H1 (cell line): ENCODE measurements around the gene ITIH1. TPM values are rescaled to one million over a fixed set of nuclear protein-coding genes. Genes with fewer than 3 reads are reported as not detected.
A peak's percentile ranks its signal among the peaks of the same experiment; 100 is the strongest.

Source experiments
- CTCF ChIA-PET: fragments of 300-600 bp; sonication (Branson Sonifier 250); formaldehyde crosslinking; loops from one replicate; lab custom pipeline; 2021; ENCODE audit not compliant: partially characterized antibody; lab: Charles Lee
- POLR2A ChIA-PET: fragments of 300-600 bp; sonication (Branson Sonifier 250); formaldehyde crosslinking; loops from one replicate; lab custom pipeline; 2021; ENCODE audit warnings: inconsistent platforms; ENCODE audit not compliant: partially characterized antibody; lab: Charles Lee
- DNase-seq, 2 experiments: peaks; one replicate each; pipeline versions ENCODE4 v3.0.0 to v3.0.0-alpha.2; 2010 to 2022; ENCODE audit warnings: low spot score in 2 of 2, low read depth in 1 of 2, mixed read lengths in 1 of 2
- FAIRE-seq: peaks from 2 replicates; lab custom pipeline; 2011; peaks lifted over from hg19 to GRCh38; lab: Jason Lieb, UNC
- H2AFZ ChIP-seq: 2 replicates; pipeline ENCODE4 v1.8.1; 2012; ENCODE audit warnings: low read length, inconsistent platforms
- H2AK5ac ChIP-seq: 2 replicates; pipeline ENCODE4 v1.6.1; 2013; ENCODE audit warnings: low read depth, low read length
- H2BK120ac ChIP-seq: replicated peaks from 2 replicates; pipeline ENCODE3; 2013; ENCODE audit warnings: low read depth, low read length, inconsistent platforms
- H2BK12ac ChIP-seq: 2 replicates; pipeline ENCODE4 v1.6.1; 2013; ENCODE audit warnings: low read depth, low read length
- H2BK15ac ChIP-seq: 2 replicates; pipeline ENCODE4 v1.6.1; 2013; ENCODE audit warnings: low read length
- H2BK20ac ChIP-seq: 2 replicates; pipeline ENCODE4 v1.6.1; 2013; ENCODE audit warnings: low read length
- H2BK5ac ChIP-seq: 2 replicates; pipeline ENCODE4 v1.6.1; 2013; ENCODE audit warnings: low read depth, low read length
- H3K14ac ChIP-seq: 2 replicates; pipeline ENCODE4 v1.6.1; 2013; ENCODE audit warnings: inconsistent platforms; ENCODE audit not compliant: insufficient read length
- H3K18ac ChIP-seq: 2 replicates; pipeline ENCODE4 v1.6.1; 2013; ENCODE audit warnings: low read length; ENCODE audit errors: extremely low read depth
- H3K23ac ChIP-seq: 2 replicates; pipeline ENCODE4 v1.6.1; 2013; ENCODE audit warnings: inconsistent platforms; ENCODE audit not compliant: insufficient read length
- H3K23me2 ChIP-seq: 2 replicates; pipeline ENCODE4 v1.6.1; 2013; ENCODE audit warnings: low read depth, low read length
- H3K27ac ChIP-seq: 2 replicates; pipeline ENCODE4 v1.6.1; 2011; ENCODE audit warnings: low read depth, low read length, inconsistent platforms
- H3K27me3 ChIP-seq, 4 experiments: replicated peaks in 1 of 4; 1 replicate in 1 of 4; 2 replicates in 3 of 4; pipeline versions ENCODE4 v1.6.1 to v1.8.1; 2011 to 2013; ENCODE audit warnings: low read length in 3 of 4, mild to moderate bottlenecking in 3 of 4, inconsistent platforms in 2 of 4, mixed read lengths in 2 of 4, moderate library complexity in 1 of 4; ENCODE audit not compliant: control insufficient read depth in 3 of 4, insufficient read depth in 3 of 4; ENCODE audit errors: extremely low read depth in 1 of 4
- H3K36me3 ChIP-seq, 4 experiments: 2 replicates each; pipeline versions ENCODE4 v1.6.1 to v1.8.1; 2011 to 2013; ENCODE audit warnings: mild to moderate bottlenecking in 4 of 4, low read length in 3 of 4, moderate library complexity in 2 of 4, control low read depth in 1 of 4, inconsistent platforms in 1 of 4; ENCODE audit not compliant: insufficient read depth in 4 of 4, control insufficient read depth in 2 of 4
- H3K4ac ChIP-seq: replicated peaks from 2 replicates; pipeline ENCODE3; 2013; ENCODE audit warnings: low read length, low read depth, mixed read lengths, inconsistent platforms; ENCODE audit not compliant: insufficient read length
- H3K4me1 ChIP-seq, 4 experiments: replicated peaks in 1 of 4; 1 replicate in 1 of 4; 2 replicates in 3 of 4; pipeline versions ENCODE4 v1.6.1 to v1.8.1; 2011 to 2013; ENCODE audit warnings: low read length in 3 of 4, inconsistent platforms in 2 of 4, mixed read lengths in 1 of 4; ENCODE audit not compliant: insufficient read depth in 4 of 4, control insufficient read depth in 3 of 4
- H3K4me2 ChIP-seq, 2 experiments: 2 replicates each; pipeline versions ENCODE4 v1.6.1 to v1.8.1; 2011 to 2013; ENCODE audit warnings: low read depth in 2 of 2, low read length in 2 of 2, control low read depth in 1 of 2, inconsistent platforms in 1 of 2, mild to moderate bottlenecking in 1 of 2; ENCODE audit not compliant: insufficient read depth in 1 of 2
- H3K4me3 ChIP-seq, 4 experiments: fragments of 200-600, 300-600 bp in 1 of 4; sonication (generic), shearing (Covaris generic), sonication (Bioruptor Twin) in 1 of 4; 2 replicates each; pipeline versions ENCODE4 v1.5.1 to v1.8.1; 2011 to 2016; ENCODE audit warnings: low read length in 4 of 4, low read depth in 3 of 4, control low read depth in 2 of 4, inconsistent platforms in 2 of 4, mild to moderate bottlenecking in 2 of 4, mixed read lengths in 1 of 4, moderate library complexity in 1 of 4; ENCODE audit not compliant: insufficient read depth in 2 of 4; ENCODE audit errors: extremely low read depth in 1 of 4
- H3K56ac ChIP-seq: replicated peaks from 2 replicates; pipeline ENCODE3; 2013; ENCODE audit warnings: low read depth, mild to moderate bottlenecking, mixed read lengths, low read length, inconsistent platforms; ENCODE audit not compliant: insufficient read length
- H3K79me1 ChIP-seq: 2 replicates; pipeline ENCODE4 v1.6.1; 2013; ENCODE audit warnings: low read depth, low read length, control low read depth
- H3K79me2 ChIP-seq, 2 experiments: 2 replicates each; pipeline versions ENCODE4 v1.6.1 to v1.8.1; 2012 to 2013; ENCODE audit warnings: low read length in 2 of 2, mild to moderate bottlenecking in 2 of 2, inconsistent platforms in 1 of 2; ENCODE audit not compliant: insufficient read depth in 2 of 2, control insufficient read depth in 1 of 2
- H3K9ac ChIP-seq, 4 experiments: replicated peaks in 1 of 4; 1 replicate in 1 of 4; 2 replicates in 3 of 4; pipeline versions ENCODE4 v1.6.1 to v1.8.1; 2011 to 2013; ENCODE audit warnings: low read depth in 3 of 4, low read length in 3 of 4, control low read depth in 2 of 4, mild to moderate bottlenecking in 2 of 4, moderate library complexity in 2 of 4, inconsistent platforms in 1 of 4; ENCODE audit errors: extremely low read depth in 1 of 4
- H3K9me3 ChIP-seq, 2 experiments: 2 replicates each; pipeline versions ENCODE4 v1.6.1 to v1.8.1; 2012 to 2013; ENCODE audit warnings: mild to moderate bottlenecking in 2 of 2, moderate library complexity in 2 of 2, control low read depth in 1 of 2, inconsistent platforms in 1 of 2, low read depth in 1 of 2, low read length in 1 of 2, mixed read lengths in 1 of 2; ENCODE audit not compliant: insufficient read depth in 2 of 2
- H4K20me1 ChIP-seq, 2 experiments: replicated peaks in 1 of 2; 2 replicates each; pipeline versions ENCODE3 to v1.8.1; 2011 to 2013; ENCODE audit warnings: inconsistent platforms in 2 of 2, low read length in 2 of 2, mild to moderate bottlenecking in 1 of 2; ENCODE audit not compliant: insufficient read depth in 2 of 2, control insufficient read depth in 1 of 2
- H4K5ac ChIP-seq: 2 replicates; pipeline ENCODE4 v1.6.1; 2013; ENCODE audit warnings: low read length, low read depth, mixed read lengths, inconsistent platforms; ENCODE audit not compliant: insufficient read length
- H4K8ac ChIP-seq: 2 replicates; pipeline ENCODE4 v1.8.0; 2013; ENCODE audit warnings: mild to moderate bottlenecking, moderate library complexity, low read length, inconsistent platforms; ENCODE audit not compliant: insufficient read depth; ENCODE audit errors: extremely low read depth
- H4K91ac ChIP-seq: replicated peaks from 2 replicates; pipeline ENCODE3; 2013; ENCODE audit warnings: low read length, mixed read lengths, inconsistent platforms; ENCODE audit not compliant: insufficient read length
- CHD1 ChIP-seq: IDR thresholded peaks from 2 replicates; pipeline ENCODE4 v1.6.1; 2012; ENCODE audit warnings: low read depth, low read length, improper control_type of control experiment
- CREB1 ChIP-seq: IDR thresholded peaks from 2 replicates; pipeline ENCODE4 v1.6.1; 2012; ENCODE audit warnings: inconsistent platforms
- EP300 ChIP-seq, 2 experiments: IDR thresholded peaks; 1 replicate in 1 of 2; 2 replicates in 1 of 2; pipeline ENCODE4 v1.6.1; 2011 to 2012; ENCODE audit warnings: low read depth in 2 of 2, low read length in 2 of 2, mild to moderate bottlenecking in 2 of 2, borderline replicate concordance in 1 of 2, inconsistent platforms in 1 of 2, moderate library complexity in 1 of 2
- HDAC2 ChIP-seq, 2 experiments: fragments of 300-600 bp in 1 of 2; sonication (generic) in 1 of 2; IDR thresholded peaks; 2 replicates each; pipeline ENCODE4 v1.6.1; 2011 to 2012; ENCODE audit warnings: low read depth in 2 of 2, low read length in 2 of 2, mild to moderate bottlenecking in 2 of 2, moderate library complexity in 2 of 2, borderline replicate concordance in 1 of 2, inconsistent platforms in 1 of 2
- JUN ChIP-seq: IDR thresholded peaks from 2 replicates; pipeline ENCODE4 v1.6.1; 2011; ENCODE audit warnings: low read depth, mild to moderate bottlenecking, improper control_type of control experiment, low read length
- KDM1A ChIP-seq: fragments of 200-600, 300-600 bp; sonication (generic); IDR thresholded peaks from 2 replicates; pipeline ENCODE4 v1.7.1; 2016; ENCODE audit warnings: mild to moderate bottlenecking, low read length, borderline replicate concordance
- NANOG ChIP-seq: IDR thresholded peaks from 2 replicates; pipeline ENCODE4 v1.6.1; 2011; ENCODE audit warnings: low read length, low read depth, mild to moderate bottlenecking, inconsistent platforms; ENCODE audit not compliant: insufficient read depth, poor library complexity, severe bottlenecking
- POLR2A ChIP-seq, 2 experiments: IDR thresholded peaks; 1 replicate in 1 of 2; 2 replicates in 1 of 2; pipeline ENCODE4 v1.6.1; 2011; ENCODE audit warnings: low read depth in 2 of 2, low read length in 2 of 2, mild to moderate bottlenecking in 2 of 2; ENCODE audit errors: control extremely low read depth in 1 of 2
- RFX5 ChIP-seq: IDR thresholded peaks from 2 replicates; pipeline ENCODE4 v1.6.1; 2011; ENCODE audit warnings: low read depth, low read length, improper control_type of control experiment, borderline replicate concordance
- SP2 ChIP-seq: IDR thresholded peaks from 2 replicates; pipeline ENCODE4 v1.6.1; 2012; ENCODE audit warnings: mild to moderate bottlenecking, low read length, inconsistent platforms
- TEAD4 ChIP-seq: IDR thresholded peaks from 2 replicates; pipeline ENCODE4 v1.6.1; 2012; ENCODE audit warnings: low read depth, low read length, inconsistent platforms, mixed read lengths
- WGBS, 2 experiments: shearing (Covaris generic) in 1 of 2; methylation state at CpG; one replicate each; pipeline versions ENCODE4 v1.1.6 to v1.1.7; 2013 to 2015; ENCODE audit warnings: low lambda C conversion rate in 2 of 2, mixed read lengths in 2 of 2, inconsistent platforms in 1 of 2, low coverage in 1 of 2, missing lambda C conversion rate in 1 of 2; ENCODE audit not compliant: insufficient replicate concordance in 2 of 2, insufficient coverage in 1 of 2, insufficient read length in 1 of 2; ENCODE audit errors: extremely low coverage in 1 of 2, missing lambda C conversion rate in 1 of 2; 5-methylcytosine and 5-hydroxymethylcytosine counted together
- polyA plus RNA-seq, 7 experiments: library from polyadenylated mRNA; depleted of rRNA in 3 of 7; stranded (reverse) in 5 of 7; unstranded in 2 of 7; fragments of >200 nt in 5 of 7; fragments of 200-250 nt in 2 of 7; gene quantifications; 1 replicate in 5 of 7; 2 replicates in 1 of 7; 4 replicates in 1 of 7; pipeline versions ENCODE4 v1.2.1 to v1.2.3, GENCODE V29; 2011 to 2013; ENCODE audit warnings: missing spikeins in 2 of 7, mixed read lengths in 2 of 7
- total RNA-seq: library from RNA; stranded (reverse); fragmentation: NEBNext Ultra II Directional; extraction: Animal tissue kit (Norgen Biotek cat#: 25700); gene quantifications from 2 replicates; pipeline ENCODE4 v1.2.1, GENCODE V29; 2021

The ITIH1 gene
- total and polyA plus RNA-seq, 2 of the 8 experiments (the other 6 are each of a cell fraction or from before 2014, with no cell fraction given): not detected

DNA sequence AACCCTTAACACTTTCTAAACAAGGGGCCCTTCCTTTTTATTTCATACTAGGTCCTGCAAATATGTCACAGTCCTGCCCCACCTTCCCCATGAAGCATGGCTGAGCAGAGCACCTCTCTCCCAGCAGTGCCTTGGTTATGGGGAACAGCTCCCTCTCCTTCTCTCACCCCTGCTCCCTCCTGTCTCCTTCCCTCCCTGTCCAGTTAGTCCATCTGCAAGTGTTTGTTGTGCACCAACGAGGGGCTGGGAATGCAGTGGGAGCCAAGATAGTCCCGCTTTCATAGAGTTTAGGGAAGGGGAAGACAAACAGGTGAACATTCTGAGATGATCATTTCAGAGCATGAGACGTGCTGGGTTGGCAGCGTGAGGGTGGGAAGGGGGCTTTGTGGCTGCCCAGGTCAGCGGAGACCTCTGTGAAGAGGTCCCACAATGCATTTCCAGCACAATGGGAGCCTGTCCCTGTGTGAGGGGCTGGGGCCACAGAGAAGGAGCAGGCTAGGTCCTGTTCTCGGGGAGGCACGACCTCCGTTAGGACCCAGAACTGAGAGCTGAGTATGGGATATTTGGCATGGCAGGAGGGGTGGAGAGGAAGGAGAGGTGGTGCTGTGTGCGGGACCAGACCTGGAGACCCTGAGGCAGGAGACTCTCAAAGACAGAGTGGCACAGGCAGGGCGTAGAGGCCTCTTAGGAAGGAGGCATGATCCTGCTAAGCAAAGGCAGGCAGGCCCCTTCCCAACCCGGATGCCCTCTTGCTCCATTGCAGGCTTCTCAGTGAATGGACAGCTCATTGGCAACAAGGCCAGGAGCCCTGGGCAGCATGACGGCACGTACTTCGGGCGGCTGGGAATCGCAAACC lies 11.7 kb downstream of the ITIH1 start:
- Histone ChIP-seq H3K9ac (no peak overlapping the region), H3K36me3 (no peaks in the 10 kb centered on the region), H3K27ac (no peak overlapping the region), H3K4ac (no peak overlapping the region), H4K5ac (no peak overlapping the region), H3K23ac (no peak overlapping the region), H2BK20ac (no peak overlapping the region), H4K91ac (no peak overlapping the region), H3K27me3 (no peaks in the 10 kb centered on the region), H3K79me1 (no peaks in the 10 kb centered on the region), H2BK15ac (no peak overlapping the region), H3K14ac (no peak overlapping the region), H3K79me2 (no peaks in the 10 kb centered on the region), H2AK5ac (no peak overlapping the region), H3K56ac (no peak overlapping the region), H3K9me3 (no peaks in the 10 kb centered on the region), H2AFZ (no peak overlapping the region), H3K23me2 (no peaks in the 10 kb centered on the region), H4K20me1 (peaks cover 0 to 3% of the 10 kb centered on the region in 2 experiments), H3K18ac (no peak overlapping the region), H3K4me3 (no peak overlapping the region), H2BK120ac (no peak overlapping the region), H2BK5ac (no peak overlapping the region), H3K4me1 (no peaks in the 10 kb centered on the region), H2BK12ac (no peak overlapping the region), H4K8ac (peak overlapping the region; percentile 35; the same call in 1 of the 2 replicates), H3K4me2 (no peak overlapping the region)
- TF ChIP-seq JUN (no peak), CREB1 (no peak), HDAC2 (IDR thresholded peaks at IDR 0.05; ENCODE audit: borderline replicate concordance in 1 of 2, low read depth in 2 of 2, low read length in 2 of 2) (no peak), RFX5 (no peak), POLR2A (IDR thresholded peaks at IDR 0.05; ENCODE audit: control extremely low read depth in 1 of 2, low read depth in 2 of 2, low read length in 2 of 2) (no peak), CHD1 (no peak), KDM1A (no peak), NANOG (no peak), SP2 (no peak), EP300 (IDR thresholded peaks at IDR 0.05; ENCODE audit: borderline replicate concordance in 1 of 2, low read depth in 2 of 2, low read length in 2 of 2) (no peak), TEAD4 (no peak)
- DNase-seq (no peak), FAIRE-seq (no peak)
- WGBS, 2 experiments: 84% methylated on average over 15 of the region's 16 CpGs; no CpG with 5 or more reads in 1 of the 2 experiments
- ChIA-PET CTCF (interaction anchor here (0.9 to 2.3 kb wide), 4 partner anchors 10 to 38 kb away, joined by 3 to 16 read pairs (median 4); no protein-coding TSS in a partner anchor), POLR2A (interaction anchor here (0.8 to 1.5 kb wide), 3 partner anchors 10 to 18 kb away, joined by 3 to 4 read pairs (median 3); partner anchors contain the start of gene NEK4)
